GM12875 (cell line): Measurements from ENCODE around the gene SOX6.

Experiments used
- H3K4me3 ChIP-seq: one replicate; pipeline ENCODE4 v1.5.1; 2011; ENCODE audit warnings: low read depth, low read length, control low read depth
- TF ChIP-seq, protein P1 (sequence below): IDR thresholded peaks from 2 replicates; pipeline ENCODE4 v1.5.1; 2011; ENCODE audit warnings: low read depth, mild to moderate bottlenecking, control low read depth, inconsistent platforms, low read length, moderate library complexity, borderline replicate concordance; ENCODE audit not compliant: insufficient read depth

SOX6 gene

DNA sequence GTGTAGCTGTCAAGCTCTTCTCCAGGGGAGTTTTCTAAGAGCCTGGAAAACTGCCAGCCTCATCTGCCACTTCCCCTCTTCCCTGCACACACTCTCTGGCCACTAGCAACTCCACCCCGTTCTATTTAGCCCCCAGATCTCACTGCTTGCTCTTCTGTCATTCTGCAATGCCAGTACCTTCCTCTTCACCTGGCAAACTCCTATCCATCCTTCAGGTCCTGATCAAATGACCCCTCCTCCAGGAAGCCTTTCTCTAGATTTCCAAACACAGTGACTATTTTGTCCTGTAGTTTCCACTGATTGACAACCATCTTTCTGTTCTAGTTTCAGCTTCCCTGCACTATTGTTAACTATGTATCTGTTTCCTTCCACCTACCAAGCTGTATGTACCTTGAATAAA is 437.7 kb downstream of the SOX6 start:
- H3K4me3 ChIP-seq, result no peak overlapping the region
- TF ChIP-seq, protein P1, sequence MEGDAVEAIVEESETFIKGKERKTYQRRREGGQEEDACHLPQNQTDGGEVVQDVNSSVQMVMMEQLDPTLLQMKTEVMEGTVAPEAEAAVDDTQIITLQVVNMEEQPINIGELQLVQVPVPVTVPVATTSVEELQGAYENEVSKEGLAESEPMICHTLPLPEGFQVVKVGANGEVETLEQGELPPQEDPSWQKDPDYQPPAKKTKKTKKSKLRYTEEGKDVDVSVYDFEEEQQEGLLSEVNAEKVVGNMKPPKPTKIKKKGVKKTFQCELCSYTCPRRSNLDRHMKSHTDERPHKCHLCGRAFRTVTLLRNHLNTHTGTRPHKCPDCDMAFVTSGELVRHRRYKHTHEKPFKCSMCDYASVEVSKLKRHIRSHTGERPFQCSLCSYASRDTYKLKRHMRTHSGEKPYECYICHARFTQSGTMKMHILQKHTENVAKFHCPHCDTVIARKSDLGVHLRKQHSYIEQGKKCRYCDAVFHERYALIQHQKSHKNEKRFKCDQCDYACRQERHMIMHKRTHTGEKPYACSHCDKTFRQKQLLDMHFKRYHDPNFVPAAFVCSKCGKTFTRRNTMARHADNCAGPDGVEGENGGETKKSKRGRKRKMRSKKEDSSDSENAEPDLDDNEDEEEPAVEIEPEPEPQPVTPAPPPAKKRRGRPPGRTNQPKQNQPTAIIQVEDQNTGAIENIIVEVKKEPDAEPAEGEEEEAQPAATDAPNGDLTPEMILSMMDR, result no peak

DNA sequence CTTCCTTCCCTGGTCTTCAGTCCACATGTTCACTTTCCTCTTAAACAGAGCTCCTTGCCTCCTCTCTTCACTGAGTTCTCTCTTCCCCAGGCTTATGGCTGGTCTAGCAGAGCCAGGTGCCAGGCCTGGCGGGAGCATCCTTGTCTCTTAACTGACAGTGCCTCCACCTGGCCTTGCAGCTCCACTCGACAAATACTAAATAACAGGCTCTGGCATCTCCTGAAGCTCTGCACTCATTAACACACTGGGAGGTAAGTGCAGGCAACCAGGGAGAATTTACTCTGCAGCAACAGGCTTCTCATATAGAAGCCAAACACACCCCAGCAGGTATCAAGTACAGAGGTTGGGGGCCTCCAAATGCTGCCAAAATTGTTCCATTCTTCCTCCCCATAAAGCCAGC is 438.1 kb downstream of the SOX6 start:
- TF ChIP-seq, protein P1, result no peak
- no peak overlapping the region for H3K4me3 ChIP-seq
